ENCODE data around the gene HMGN1. TPM values are rescaled to one million over a fixed set of nuclear protein-coding genes. Genes with fewer than 3 reads are reported as not detected.

The HMGN1 gene
- total RNA-seq, 1 experiment from 2014 or later = 516 TPM

- Histone ChIP-seq H3K4me1 (ENCODE audit: insufficient read depth, low read length) (no peaks in the 10 kb centered on the region), H3K56ac (ENCODE audit: insufficient read length, low read depth, low read length) (no peak overlapping the region), H4K91ac (ENCODE audit: insufficient read length, low read depth, low read length) (no peak overlapping the region), H2BK20ac (ENCODE audit: low read depth, low read length, poor library complexity, severe bottlenecking) (no peak overlapping the region), H3K79me1 (ENCODE audit: insufficient read depth, low read depth, low read length, poor library complexity, severe bottlenecking) (no peaks in the 10 kb centered on the region), H3K27ac (ENCODE audit: insufficient read length, low read depth, low read length) (no peak overlapping the region), H2BK15ac (ENCODE audit: low read depth, low read length) (no peak overlapping the region), H3K4me2 (ENCODE audit: insufficient read depth, insufficient read length, low read length) (no peak overlapping the region), H3K27me3 (ENCODE audit: insufficient read depth, low read length) (no peaks in the 10 kb centered on the region), H3K23ac (ENCODE audit: insufficient read length, low read depth, low read length) (no peak overlapping the region), H3T11ph (ENCODE audit: low read length) (no peak overlapping the region), H2BK120ac (ENCODE audit: low read depth, low read length, poor library complexity, severe bottlenecking) (no peak overlapping the region), H4K5ac (ENCODE audit: insufficient read length, low read depth, low read length) (no peak overlapping the region), H3K18ac (ENCODE audit: insufficient read length, low read depth, low read length) (no peak overlapping the region), H4K8ac (replicated peaks; ENCODE audit: insufficient read length, low read depth, low read length) (no peak overlapping the region), H3K4ac (ENCODE audit: low read depth, low read length) (no peak overlapping the region), H2BK5ac (ENCODE audit: insufficient read length, low read length) (no peak overlapping the region), H4K20me1 (ENCODE audit: control insufficient read depth, insufficient read depth, insufficient read length) (peaks cover 2% of the 10 kb centered on the region), H2AK5ac (ENCODE audit: insufficient read length, low read length) (no peak overlapping the region), H3K79me2 (ENCODE audit: insufficient read depth, low read length) (no peaks in the 10 kb centered on the region), H3K9ac (ENCODE audit: extremely low read depth, insufficient read length, low read length) (no peak overlapping the region), H3K14ac (ENCODE audit: insufficient read depth, low read length) (no peak overlapping the region), H2AFZ (ENCODE audit: low read length) (no peak overlapping the region), H3K9me3 (ENCODE audit: control insufficient read depth, low read depth, low read length) (no peaks in the 10 kb centered on the region), H3K23me2 (ENCODE audit: insufficient read length, low read depth, low read length, poor library complexity, severe bottlenecking) (no peaks in the 10 kb centered on the region), H2BK12ac (ENCODE audit: insufficient read length, low read depth, low read length) (no peak overlapping the region)
- no peak for DNase-seq
- TF ChIP-seq CTCF (conservative IDR thresholded peaks at IDR 0.05) = no peak
- Mint-ChIP-seq H3K27me3 (ENCODE audit: low read depth) (no peaks in the 10 kb centered on the region), H3K27ac (peak overlapping the region in 2 of 3 experiments; percentile 35 to 71; a peak in 4 of 7 replicates), H3K4me1 (peaks cover 11 to 13% of the 10 kb centered on the region in 2 experiments), H3K36me3 (ENCODE audit: insufficient read depth in 1 of 3, low read depth in 3 of 3) (no peaks in the 10 kb centered on the region), H3K4me3 (no peak overlapping the region; a peak in 1 of 5 replicates), H3K9me3 (no peaks in the 10 kb centered on the region)
- WGBS (ENCODE audit: extremely low coverage, insufficient read length, low lambda C conversion rate) = no CpG with 5 or more reads among the region's 8 CpGs
Measured at GRCh38 chr21:39332175-39332574, 16.7 kb downstream of the HMGN1 start.

All from H9 (cell line).